HFF-Myc (cell line): Measurements from ENCODE around the gene PECR.
"Not testable (repeated sequence)": the region's sequence is repeated elsewhere in the genome, so short reads cannot be mapped to it uniquely, and the experiment has no call there.

ENCODE experiments used
- DNase-seq: peaks from one replicate; pipeline ENCODE4 v3.0.0-alpha.2; 2011; ENCODE audit warnings: low read depth; ENCODE audit errors: extremely low read depth
- H3K4me3 ChIP-seq: replicated peaks from 2 replicates; pipeline ENCODE4 v1.5.1; 2011; ENCODE audit warnings: low read depth, mild to moderate bottlenecking, control low read depth, low read length
- TF ChIP-seq, protein P1 (sequence below): IDR thresholded peaks from 2 replicates; pipeline ENCODE4 v1.5.1; 2012; ENCODE audit warnings: mild to moderate bottlenecking, low read depth, low read length, control low read depth; ENCODE audit errors: missing control alignments

The PECR gene

GRCh38 chr2:215998636-215999035 lies 83.0 kb downstream of the PECR start:
- no peak for DNase-seq
- TF ChIP-seq, protein P1, sequence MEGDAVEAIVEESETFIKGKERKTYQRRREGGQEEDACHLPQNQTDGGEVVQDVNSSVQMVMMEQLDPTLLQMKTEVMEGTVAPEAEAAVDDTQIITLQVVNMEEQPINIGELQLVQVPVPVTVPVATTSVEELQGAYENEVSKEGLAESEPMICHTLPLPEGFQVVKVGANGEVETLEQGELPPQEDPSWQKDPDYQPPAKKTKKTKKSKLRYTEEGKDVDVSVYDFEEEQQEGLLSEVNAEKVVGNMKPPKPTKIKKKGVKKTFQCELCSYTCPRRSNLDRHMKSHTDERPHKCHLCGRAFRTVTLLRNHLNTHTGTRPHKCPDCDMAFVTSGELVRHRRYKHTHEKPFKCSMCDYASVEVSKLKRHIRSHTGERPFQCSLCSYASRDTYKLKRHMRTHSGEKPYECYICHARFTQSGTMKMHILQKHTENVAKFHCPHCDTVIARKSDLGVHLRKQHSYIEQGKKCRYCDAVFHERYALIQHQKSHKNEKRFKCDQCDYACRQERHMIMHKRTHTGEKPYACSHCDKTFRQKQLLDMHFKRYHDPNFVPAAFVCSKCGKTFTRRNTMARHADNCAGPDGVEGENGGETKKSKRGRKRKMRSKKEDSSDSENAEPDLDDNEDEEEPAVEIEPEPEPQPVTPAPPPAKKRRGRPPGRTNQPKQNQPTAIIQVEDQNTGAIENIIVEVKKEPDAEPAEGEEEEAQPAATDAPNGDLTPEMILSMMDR, result no peak
- no peak overlapping the region for H3K4me3 ChIP-seq

- TF ChIP-seq, protein P1, result no peak
- no peak for DNase-seq
- H3K4me3 ChIP-seq, result no peak overlapping the region
Measured at GRCh38 chr2:215997219-215997618, 84.4 kb downstream of the PECR start.

GRCh38 chr2:215994911-215995310 lies 86.7 kb downstream of the PECR start:
- H3K4me3 ChIP-seq, result no peak overlapping the region
- TF ChIP-seq, protein P1, result no peak
- no peak for DNase-seq

GRCh38 chr2:215988556-215989207 lies 92.9 kb downstream of the PECR start:
- not testable (repeated sequence) for DNase-seq, H3K4me3 ChIP-seq
